ENCODE results near the gene UBE2A. TPM values are rescaled to one million over a fixed set of nuclear protein-coding genes. Genes with fewer than 3 reads are reported as not detected.
A peak's percentile ranks its signal among the peaks of the same experiment; 100 is the strongest.

The UBE2A gene
- total and polyA plus RNA-seq, 10 of the 15 experiments (the other 5 are each of a cell fraction or from before 2014, with no cell fraction given): 20.8 to 121 (median 48.4) TPM

GRCh38 chrX:119565107-119565663 lies 9.2 kb upstream of the UBE2A start, which contains the start of gene STEEP1 (continued):
- TF ChIP-seq ZNF384 (IDR thresholded peaks at IDR 0.05; ENCODE audit: borderline replicate concordance, low read depth, low read length): no peak
- TF ChIP-seq CBX3 (IDR thresholded peaks at IDR 0.05; ENCODE audit: borderline replicate concordance, low read depth): no peak
- TF ChIP-seq CHD4 (IDR thresholded peaks at IDR 0.05): no peak
- peak; percentile 98 for TF ChIP-seq CREM (IDR thresholded peaks at IDR 0.05; ENCODE audit: low read depth)
- no peak for TF ChIP-seq TCF12 (IDR thresholded peaks at IDR 0.05; ENCODE audit: low read depth, low read length)
- TF ChIP-seq E2F4 (IDR thresholded peaks at IDR 0.05; ENCODE audit: low read depth, low read length): no peak
- no peak for TF ChIP-seq IRF5 (IDR thresholded peaks at IDR 0.05; ENCODE audit: borderline replicate concordance)
- peak; percentile 93 for TF ChIP-seq FOXK2 (IDR thresholded peaks at IDR 0.05)
- TF ChIP-seq ZNF622 (IDR thresholded peaks at IDR 0.05): no peak
- no peak for TF ChIP-seq GATAD2B (conservative IDR thresholded peaks at IDR 0.05; ENCODE audit: low read depth)
- 0 out of 2 replicates have a peak, but pooled peaks have one; percentile 48 for TF ChIP-seq MXI1 (IDR thresholded peaks at IDR 0.05; ENCODE audit: low read depth, low read length)
- TF ChIP-seq IKZF1 (conservative IDR thresholded peaks at IDR 0.05): peak; percentile 57
- TF ChIP-seq TBL1XR1 (IDR thresholded peaks at IDR 0.05; ENCODE audit: low read depth, low read length): no peak
- 0 out of 2 replicates have a peak, but pooled peaks have one; percentile 23 for TF ChIP-seq ATF2 (IDR thresholded peaks at IDR 0.05; ENCODE audit: low read length)
- TF ChIP-seq SIN3A (IDR thresholded peaks at IDR 0.05; ENCODE audit: low read depth, low read length): 0 out of 2 replicates have a peak, but pooled peaks have one; percentile 34
- TF ChIP-seq RELB (IDR thresholded peaks at IDR 0.05; ENCODE audit: low read depth): peak; percentile 89
- TF ChIP-seq ZNF24 (IDR thresholded peaks at IDR 0.05): no peak
- TF ChIP-seq SRF (IDR thresholded peaks at IDR 0.05; ENCODE audit: low read depth in 2 of 2, low read length in 2 of 2): peak in 1 of 2 experiments; percentile 73; a peak in 2 of 4 replicates
- TF ChIP-seq RFX5 (IDR thresholded peaks at IDR 0.05; ENCODE audit: low read depth, low read length): no peak
- TF ChIP-seq PML (IDR thresholded peaks at IDR 0.05; ENCODE audit: low read length): peak; percentile 34; the same call in 1 of the 2 replicates
- no peak for TF ChIP-seq STAT1 (conservative IDR thresholded peaks at IDR 0.05)
- peak; percentile 61 for TF ChIP-seq POLR2A (IDR thresholded peaks at IDR 0.05; ENCODE audit: low read depth, low read length)
- TF ChIP-seq ZBTB4 (CRISPR knock-in tag; IDR thresholded peaks at IDR 0.05): no peak

All from GM12878 (cell line).